Measurements from ENCODE around the gene UNK. TPM values are rescaled to one million over a fixed set of nuclear protein-coding genes. Genes with fewer than 3 reads are reported as not detected.

The UNK gene
- total and polyA plus RNA-seq, 9 donors, result 12.7 to 58.1 (median 39.9) TPM

- WGBS, 3 donors, result 90 to 94% (median 91%) methylated on average over 16 of the region's 16 CpGs
- DNase-seq, result peak in 1 of 5 donors; percentile 14
- no peak overlapping the region for H3K4me3 ChIP-seq
- no peaks in the 10 kb centered on the region for H3K9me3 ChIP-seq
- no peaks in the 10 kb centered on the region for H3K36me3 ChIP-seq
- H3K27ac ChIP-seq, result no peak overlapping the region
- no peaks in the 10 kb centered on the region for H3K27me3 ChIP-seq
- intact Hi-C loops (cut with DNase I), result no loop called here
- H3K4me1 ChIP-seq (ENCODE audit: insufficient read depth), result no peaks in the 10 kb centered on the region
- TF ChIP-seq POLR2A (IDR thresholded peaks at IDR 0.05) (no peak), EP300 (IDR thresholded peaks at IDR 0.05) (no peak), CTCF (IDR thresholded peaks at IDR 0.05) (no peak)
Observed at GRCh38 chr17:75818326-75818885, 33.8 kb downstream of the UNK start.

- DNase-seq, result no peak
- intact Hi-C loops (cut with DNase I), result no loop called here
- Histone ChIP-seq H3K36me3 (no peaks in the 10 kb centered on the region), H3K4me1 (ENCODE audit: insufficient read depth) (no peaks in the 10 kb centered on the region), H3K27me3 (no peaks in the 10 kb centered on the region), H3K4me3 (no peak overlapping the region), H3K9me3 (no peaks in the 10 kb centered on the region), H3K27ac (no peak overlapping the region)
- TF ChIP-seq CTCF (IDR thresholded peaks at IDR 0.05), result no peak
- no peak for TF ChIP-seq POLR2A (IDR thresholded peaks at IDR 0.05)
- TF ChIP-seq EP300 (IDR thresholded peaks at IDR 0.05), result no peak
- 85 to 89% (median 88%) methylated on average over 7 of the region's 7 CpGs for WGBS, 3 donors
Observed at GRCh38 chr17:75819116-75819515, 34.5 kb downstream of the UNK start.

- no peak for DNase-seq
- intact Hi-C loops (cut with DNase I), result no loop called here
- H3K36me3 ChIP-seq, result no peaks in the 10 kb centered on the region
- WGBS, 3 donors, result 88 to 90% (median 89%) methylated on average over 16 of the region's 16 CpGs
- no peak overlapping the region for H3K4me3 ChIP-seq
- no peaks in the 10 kb centered on the region for H3K4me1 ChIP-seq (ENCODE audit: insufficient read depth)
- H3K9me3 ChIP-seq, result no peaks in the 10 kb centered on the region
- no peak overlapping the region for H3K27ac ChIP-seq
- H3K27me3 ChIP-seq, result no peaks in the 10 kb centered on the region
- TF ChIP-seq CTCF (IDR thresholded peaks at IDR 0.05) (no peak), EP300 (IDR thresholded peaks at IDR 0.05) (no peak), POLR2A (IDR thresholded peaks at IDR 0.05) (no peak)
Observed at GRCh38 chr17:75819678-75820077, 35.1 kb downstream of the UNK start.

- Histone ChIP-seq H3K9me3 (no peaks in the 10 kb centered on the region), H3K4me1 (ENCODE audit: insufficient read depth) (no peaks in the 10 kb centered on the region), H3K36me3 (no peaks in the 10 kb centered on the region), H3K27ac (no peak overlapping the region), H3K4me3 (no peak overlapping the region), H3K27me3 (no peaks in the 10 kb centered on the region)
- DNase-seq, result no peak
- TF ChIP-seq POLR2A (IDR thresholded peaks at IDR 0.05), result no peak
- TF ChIP-seq EP300 (IDR thresholded peaks at IDR 0.05), result no peak
- TF ChIP-seq CTCF (IDR thresholded peaks at IDR 0.05), result no peak
- intact Hi-C loops (cut with DNase I), result no loop called here
- 78 to 87% (median 84%) methylated on average over 20 to 21 of the region's 21 CpGs for WGBS, 3 donors
Observed at GRCh38 chr17:75820094-75821080, 35.8 kb downstream of the UNK start.

Measured in ovary (tissue), 9 donors.